HFF-Myc (cell line): ENCODE data around the gene C6orf62.
"Not testable (repeated sequence)": the region's sequence is repeated elsewhere in the genome, so short reads cannot be mapped to it uniquely, and the experiment has no call there.

Source experiments
- DNase-seq: peaks from one replicate; pipeline ENCODE4 v3.0.0-alpha.2; 2011; ENCODE audit warnings: low read depth; ENCODE audit errors: extremely low read depth
- H3K4me3 ChIP-seq: replicated peaks from 2 replicates; pipeline ENCODE4 v1.5.1; 2011; ENCODE audit warnings: low read depth, mild to moderate bottlenecking, control low read depth, low read length
- TF ChIP-seq, protein P1 (sequence below): IDR thresholded peaks from 2 replicates; pipeline ENCODE4 v1.5.1; 2012; ENCODE audit warnings: mild to moderate bottlenecking, low read depth, low read length, control low read depth; ENCODE audit errors: missing control alignments

Gene C6orf62

GRCh38 chr6:24721461-24722215 lies 2.7 kb upstream of the C6orf62 start:
- H3K4me3 ChIP-seq: peak overlapping the region; percentile 95
- no peak for DNase-seq
- TF ChIP-seq, protein P1, sequence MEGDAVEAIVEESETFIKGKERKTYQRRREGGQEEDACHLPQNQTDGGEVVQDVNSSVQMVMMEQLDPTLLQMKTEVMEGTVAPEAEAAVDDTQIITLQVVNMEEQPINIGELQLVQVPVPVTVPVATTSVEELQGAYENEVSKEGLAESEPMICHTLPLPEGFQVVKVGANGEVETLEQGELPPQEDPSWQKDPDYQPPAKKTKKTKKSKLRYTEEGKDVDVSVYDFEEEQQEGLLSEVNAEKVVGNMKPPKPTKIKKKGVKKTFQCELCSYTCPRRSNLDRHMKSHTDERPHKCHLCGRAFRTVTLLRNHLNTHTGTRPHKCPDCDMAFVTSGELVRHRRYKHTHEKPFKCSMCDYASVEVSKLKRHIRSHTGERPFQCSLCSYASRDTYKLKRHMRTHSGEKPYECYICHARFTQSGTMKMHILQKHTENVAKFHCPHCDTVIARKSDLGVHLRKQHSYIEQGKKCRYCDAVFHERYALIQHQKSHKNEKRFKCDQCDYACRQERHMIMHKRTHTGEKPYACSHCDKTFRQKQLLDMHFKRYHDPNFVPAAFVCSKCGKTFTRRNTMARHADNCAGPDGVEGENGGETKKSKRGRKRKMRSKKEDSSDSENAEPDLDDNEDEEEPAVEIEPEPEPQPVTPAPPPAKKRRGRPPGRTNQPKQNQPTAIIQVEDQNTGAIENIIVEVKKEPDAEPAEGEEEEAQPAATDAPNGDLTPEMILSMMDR: no peak

GRCh38 chr6:24720604-24721460 lies 1.9 kb upstream of the C6orf62 start:
- H3K4me3 ChIP-seq: peak overlapping the region; percentile 95
- peak; percentile 99 for DNase-seq
- TF ChIP-seq, protein P1: no peak

DNA sequence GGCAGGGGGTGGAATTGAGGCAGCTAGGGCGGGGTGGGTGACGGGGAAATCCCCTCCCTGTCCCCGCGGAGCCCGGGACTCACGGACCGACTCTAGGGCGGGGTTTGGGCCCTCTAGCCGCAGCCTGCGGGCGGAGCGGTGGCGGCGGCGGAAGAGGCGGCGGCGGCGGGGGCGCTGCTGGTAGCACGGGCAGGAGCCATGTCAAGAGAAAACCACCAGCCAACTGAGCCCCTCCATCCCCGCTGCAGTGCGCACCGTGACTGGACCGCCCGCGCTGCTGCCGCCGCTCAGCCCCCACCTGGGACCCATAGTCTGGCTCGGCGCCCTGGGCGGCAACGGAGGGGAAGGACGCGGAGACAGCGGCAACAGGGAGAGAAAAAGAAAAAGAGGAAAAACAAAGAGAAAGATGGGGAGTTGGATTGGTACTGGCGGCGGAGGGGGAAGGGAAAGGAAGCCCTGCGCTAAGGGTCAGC lies 1.2 kb upstream of the C6orf62 start:
- peak overlapping the region; percentile 95 for H3K4me3 ChIP-seq

DNA sequence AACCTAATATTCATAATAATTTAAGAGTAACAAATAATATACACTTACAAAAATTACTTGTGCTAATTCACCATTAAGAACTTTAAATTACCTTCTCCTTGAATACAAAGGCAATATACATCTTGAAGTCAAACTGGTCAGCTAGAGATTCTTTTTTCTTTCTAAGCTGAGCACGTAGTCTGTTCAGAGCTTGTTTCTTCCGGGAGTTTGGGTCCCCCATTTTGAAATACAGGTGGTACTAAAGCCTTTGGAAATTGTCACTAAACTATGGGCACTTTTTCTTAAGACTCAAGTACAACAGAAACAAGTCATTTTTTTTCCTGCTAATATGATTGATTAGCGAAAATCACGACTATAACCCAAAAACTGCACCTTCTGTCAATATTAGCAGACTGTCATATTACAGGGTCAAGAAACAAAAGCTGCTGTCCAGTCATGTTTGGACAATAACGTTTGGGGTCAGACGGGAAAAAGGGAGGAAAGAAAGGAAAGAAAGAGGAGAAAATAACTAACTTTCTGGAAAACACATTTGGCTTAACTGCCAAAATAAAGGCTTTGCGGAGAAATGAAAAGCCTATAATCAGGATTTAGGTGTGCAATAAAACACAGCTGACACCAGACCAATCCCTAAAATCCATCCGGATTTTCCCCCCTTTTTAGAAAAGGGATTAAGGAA lies 367 bp downstream of the C6orf62 start:
- TF ChIP-seq, protein P1: no peak
- DNase-seq: no peak
- H3K4me3 ChIP-seq: peak overlapping the region; percentile 95

More for the DNA sequence above, 1.2 kb upstream of the C6orf62 start:
- TF ChIP-seq, protein P1: no peak
- DNase-seq: no peak

- peak overlapping the region; percentile 95 for H3K4me3 ChIP-seq
- DNase-seq: not testable (repeated sequence)
Observed at GRCh38 chr6:24716602-24717148, 2.3 kb downstream of the C6orf62 start.

GRCh38 chr6:24710519-24711303 lies 8.2 kb downstream of the C6orf62 start:
- DNase-seq: no peak
- no peak overlapping the region for H3K4me3 ChIP-seq
- TF ChIP-seq, protein P1: no peak
